Right lobe of liver (tissue), 6 donors: ENCODE measurements around the gene SEMA4A. TPM values are rescaled to one million over a fixed set of nuclear protein-coding genes. Genes with fewer than 3 reads are reported as not detected.

Experiments used
- ATAC-seq, 4 donors: fragments of 200-7000 bp; cut with Tn5 transposase; one replicate each; pipeline ENCODE4 v1.9.1; 2020; ENCODE audit warnings: mild to moderate bottlenecking in 4 of 4, moderate library complexity in 4 of 4
- DNase-seq, 3 donors: peaks; one replicate each; pipeline ENCODE4 v3.0.0-alpha.2; 2020
- H3K27ac ChIP-seq, 3 donors: fragments of 200-600 bp; one replicate each; pipeline ENCODE4 v1.8.0; 2022
- H3K27me3 ChIP-seq, 2 donors: fragments of 200-600 bp; one replicate each; pipeline ENCODE4 v1.8.0; 2022
- H3K36me3 ChIP-seq, 4 donors: fragments of 200-600 bp; sonication (generic) in 1 of 4; one replicate each; pipeline versions ENCODE4 v1.5.1 to v1.8.0; 2017 to 2022; ENCODE audit warnings: control low read depth in 1 of 4
- H3K4me1 ChIP-seq, 4 donors: fragments of 200-600 bp; sonication (generic) in 1 of 4; one replicate each; pipeline versions ENCODE4 v1.5.1 to v1.8.0; 2017 to 2022; ENCODE audit warnings: control low read depth in 1 of 4
- H3K4me3 ChIP-seq, 3 donors: fragments of 200-600 bp; one replicate each; pipeline ENCODE4 v1.8.0; 2022
- H3K9me3 ChIP-seq, 4 donors: fragments of 200-600 bp; sonication (generic) in 1 of 4; one replicate each; pipeline versions ENCODE4 v1.5.1 to v1.8.0; 2017 to 2022; ENCODE audit warnings: control low read depth in 1 of 4
- POLR2A ChIP-seq: fragments of 450-650 bp; IDR thresholded peaks from one replicate; pipeline ENCODE4 v1.6.1; 2017; ENCODE audit warnings: antibody characterized with exemption, mild to moderate bottlenecking
- WGBS: methylation state at CpG from one replicate; pipeline ENCODE4 v1.1.6; 2018; ENCODE audit warnings: low coverage, low lambda C conversion rate; ENCODE audit not compliant: insufficient coverage; ENCODE audit errors: missing lambda C conversion rate; 5-methylcytosine and 5-hydroxymethylcytosine counted together
- intact Hi-C, 2 donors: fragments of 100-400 bp; cut with DNase I; formaldehyde crosslinking; loops; one replicate each; pipeline versions ENCODE4 v1.11.2 to v1.14.1; 2022
- total RNA-seq, 6 experiments: library from RNA; depleted of rRNA in 2 of 6; stranded (reverse); fragments of >200 nt in 2 of 6; fragmentation: NEBNext Ultra II Directional in 3 of 6; extraction: Animal tissue kit (Norgen Biotek cat#: 25700) in 3 of 6; gene quantifications; one replicate each; pipeline versions ENCODE4 v1.1.0 to v1.2.4, GENCODE V29; 2016 to 2023
- TF ChIP-seq, protein P1 (sequence below), 4 donors: fragments of 200-600 bp in 3 of 4; fragments of 450-650 bp in 1 of 4; IDR thresholded peaks; one replicate each; pipeline versions ENCODE4 v1.5.1 to v1.8.0; 2016 to 2022; ENCODE audit warnings: antibody characterized with exemption in 4 of 4, mild to moderate bottlenecking in 2 of 4
- donor health status: DM: no; HTN: yes; CAD: no.
- donor health status: DM: no; HTN: no; CAD: no.
- donor health status: DM: no; HTN: no; CAD: no.
- donor health status: DM: no; HTN: yes; CAD: no.
- donor health status: DM: no; HTN: yes; CAD: no.

The SEMA4A gene
- total RNA-seq, 6 experiments from 2014 or later = 0.62 to 2.6 (median 1.3) TPM

DNA sequence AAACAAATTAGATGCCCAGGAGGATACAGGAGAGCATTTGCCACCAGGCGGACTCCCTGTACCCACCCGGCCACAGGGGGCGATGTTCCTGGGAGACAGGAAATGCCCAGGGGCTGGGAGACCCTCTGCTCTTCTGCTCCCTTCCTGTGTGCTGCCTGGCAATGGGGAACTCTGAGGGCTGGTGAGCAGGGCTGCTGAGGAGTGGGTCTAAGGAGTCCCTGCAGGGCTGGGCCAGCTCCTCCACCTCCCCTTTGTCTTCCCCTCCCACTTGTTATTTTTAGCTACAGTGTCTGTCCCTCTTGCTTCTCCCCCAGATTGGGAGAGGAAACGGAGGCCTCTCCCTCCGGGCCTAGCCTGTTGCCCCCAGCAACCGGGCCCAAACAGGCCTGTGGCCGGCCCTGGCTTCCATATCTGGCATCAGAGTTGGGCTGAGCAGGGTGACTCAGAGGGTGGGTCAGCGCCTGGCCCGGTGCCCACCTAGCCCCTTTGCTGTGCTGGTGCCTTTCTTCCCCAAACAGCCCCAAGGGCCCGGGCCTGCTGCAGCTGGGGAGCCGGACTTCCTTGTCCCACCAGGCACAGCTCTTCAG, 27.2 kb upstream of the SEMA4A start:
- TF ChIP-seq, protein P1, sequence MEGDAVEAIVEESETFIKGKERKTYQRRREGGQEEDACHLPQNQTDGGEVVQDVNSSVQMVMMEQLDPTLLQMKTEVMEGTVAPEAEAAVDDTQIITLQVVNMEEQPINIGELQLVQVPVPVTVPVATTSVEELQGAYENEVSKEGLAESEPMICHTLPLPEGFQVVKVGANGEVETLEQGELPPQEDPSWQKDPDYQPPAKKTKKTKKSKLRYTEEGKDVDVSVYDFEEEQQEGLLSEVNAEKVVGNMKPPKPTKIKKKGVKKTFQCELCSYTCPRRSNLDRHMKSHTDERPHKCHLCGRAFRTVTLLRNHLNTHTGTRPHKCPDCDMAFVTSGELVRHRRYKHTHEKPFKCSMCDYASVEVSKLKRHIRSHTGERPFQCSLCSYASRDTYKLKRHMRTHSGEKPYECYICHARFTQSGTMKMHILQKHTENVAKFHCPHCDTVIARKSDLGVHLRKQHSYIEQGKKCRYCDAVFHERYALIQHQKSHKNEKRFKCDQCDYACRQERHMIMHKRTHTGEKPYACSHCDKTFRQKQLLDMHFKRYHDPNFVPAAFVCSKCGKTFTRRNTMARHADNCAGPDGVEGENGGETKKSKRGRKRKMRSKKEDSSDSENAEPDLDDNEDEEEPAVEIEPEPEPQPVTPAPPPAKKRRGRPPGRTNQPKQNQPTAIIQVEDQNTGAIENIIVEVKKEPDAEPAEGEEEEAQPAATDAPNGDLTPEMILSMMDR (IDR thresholded peaks at IDR 0.05) = peak in 3 of 4 donors; percentile 16 to 24 (median 17)
- no peak for TF ChIP-seq POLR2A
- 38% methylated on average over 9 of the region's 11 CpGs for WGBS
- H3K9me3 ChIP-seq = no peaks in the 10 kb centered on the region
- H3K36me3 ChIP-seq = peaks cover 0 to 8% (median 5%) of the 10 kb centered on the region in 4 donors
- no peak overlapping the region for H3K4me3 ChIP-seq
- peak in 2 of 3 donors; percentile 70 to 79 for DNase-seq
- peak overlapping the region; percentile 37 to 94 (median 44) for H3K27ac ChIP-seq
- intact Hi-C loops = loop anchor here in 1 of 2 donors (2.0 kb wide), 1 partner anchor 29 kb away; no protein-coding TSS in a partner anchor
- H3K27me3 ChIP-seq = no peaks in the 10 kb centered on the region
- peak in 3 of 4 donors; percentile 3 to 36 (median 6) for ATAC-seq
- H3K4me1 ChIP-seq = peaks cover 0 to 61% (median 33%) of the 10 kb centered on the region in 4 donors

DNA sequence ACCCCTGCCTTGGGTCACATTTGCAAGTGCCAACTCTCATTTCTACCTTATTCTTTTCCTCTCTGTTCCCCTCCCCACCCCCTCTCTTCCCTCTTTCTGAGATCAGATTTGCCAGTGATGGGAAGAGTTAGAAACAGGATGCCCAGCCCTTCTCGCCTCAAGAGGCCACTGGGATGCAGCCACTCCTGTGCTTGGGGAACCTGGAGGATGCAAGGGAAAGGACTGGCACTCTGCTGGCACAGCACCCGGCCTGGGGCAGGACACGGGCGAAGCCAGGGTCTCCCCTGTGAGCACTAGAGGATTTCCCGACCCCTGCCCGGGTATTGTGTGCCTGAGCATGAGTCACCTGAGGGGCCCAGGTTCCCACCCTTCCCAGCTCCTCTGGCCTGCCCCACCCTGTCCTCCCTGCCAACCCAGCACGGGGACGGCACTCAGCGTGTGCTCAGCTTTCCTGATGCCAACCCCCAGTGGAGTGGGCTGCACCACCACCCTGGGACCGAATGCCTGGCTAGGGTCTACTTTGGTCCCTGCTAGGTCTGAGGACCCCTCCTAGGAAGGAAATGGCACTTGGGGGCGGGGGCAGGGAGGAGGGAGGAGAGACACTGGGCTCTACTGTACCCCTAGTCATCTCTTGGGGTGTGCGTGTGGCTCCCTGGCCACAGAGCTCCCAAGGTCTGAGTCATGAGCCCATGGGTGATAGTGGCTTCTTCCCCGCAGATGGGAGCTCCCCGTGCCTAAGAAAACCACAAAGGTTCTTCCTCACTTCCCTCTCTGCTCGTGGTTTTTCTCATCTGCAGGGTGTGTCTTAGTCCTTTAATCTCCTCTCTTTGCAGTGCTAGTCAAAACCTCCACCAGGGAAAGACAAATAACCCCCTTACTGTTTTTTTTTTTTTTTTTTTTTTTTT, 26.5 kb upstream of the SEMA4A start:
- H3K27me3 ChIP-seq = no peaks in the 10 kb centered on the region
- ATAC-seq = no peak
- peak overlapping the region; percentile 37 to 94 (median 44) for H3K27ac ChIP-seq
- H3K9me3 ChIP-seq = no peaks in the 10 kb centered on the region
- intact Hi-C loops = loop anchor here in 1 of 2 donors (2.0 kb wide), 1 partner anchor 30 kb away; no protein-coding TSS in a partner anchor
- 25% methylated on average over 2 of the region's 15 CpGs for WGBS
- no peak overlapping the region for H3K4me3 ChIP-seq
- peaks cover 0 to 54% (median 29%) of the 10 kb centered on the region in 4 donors for H3K4me1 ChIP-seq
- DNase-seq = no peak
- H3K36me3 ChIP-seq = peaks cover 2 to 15% (median 9%) of the 10 kb centered on the region in 4 donors
- TF ChIP-seq POLR2A = no peak
- TF ChIP-seq, protein P1 (IDR thresholded peaks at IDR 0.05) = no peak

DNA sequence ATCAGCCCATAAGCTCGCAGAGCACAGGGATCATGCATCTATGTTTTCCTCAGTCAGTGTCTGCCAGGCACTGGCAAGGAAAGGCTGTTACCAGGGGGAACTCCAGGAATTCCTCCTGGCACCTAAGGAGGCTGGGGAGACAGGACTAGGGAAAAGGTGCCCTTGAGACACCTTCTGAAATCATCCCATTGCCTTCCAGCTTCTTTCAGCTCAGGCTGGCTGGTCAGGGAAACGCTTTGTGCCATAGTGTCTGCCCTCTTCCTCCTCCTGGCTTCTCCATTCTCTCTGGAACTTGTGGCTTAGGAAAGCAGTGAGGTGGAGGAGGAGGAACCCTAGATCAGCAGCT, 25.1 kb upstream of the SEMA4A start:
- TF ChIP-seq, protein P1 (IDR thresholded peaks at IDR 0.05) = no peak
- no peak for TF ChIP-seq POLR2A
- intact Hi-C loops = no loop called here
- no peaks in the 10 kb centered on the region for H3K27me3 ChIP-seq
- WGBS = 72% methylated on average over 2 of the region's 2 CpGs
- H3K27ac ChIP-seq = peak overlapping the region; percentile 58 to 72 (median 67)
- H3K36me3 ChIP-seq = peaks cover 3 to 24% (median 14%) of the 10 kb centered on the region in 4 donors
- DNase-seq (no peak), ATAC-seq (no peak)
- no peaks in the 10 kb centered on the region for H3K9me3 ChIP-seq
- H3K4me1 ChIP-seq = peaks cover 0 to 41% (median 24%) of the 10 kb centered on the region in 4 donors
- H3K4me3 ChIP-seq = no peak overlapping the region

DNA sequence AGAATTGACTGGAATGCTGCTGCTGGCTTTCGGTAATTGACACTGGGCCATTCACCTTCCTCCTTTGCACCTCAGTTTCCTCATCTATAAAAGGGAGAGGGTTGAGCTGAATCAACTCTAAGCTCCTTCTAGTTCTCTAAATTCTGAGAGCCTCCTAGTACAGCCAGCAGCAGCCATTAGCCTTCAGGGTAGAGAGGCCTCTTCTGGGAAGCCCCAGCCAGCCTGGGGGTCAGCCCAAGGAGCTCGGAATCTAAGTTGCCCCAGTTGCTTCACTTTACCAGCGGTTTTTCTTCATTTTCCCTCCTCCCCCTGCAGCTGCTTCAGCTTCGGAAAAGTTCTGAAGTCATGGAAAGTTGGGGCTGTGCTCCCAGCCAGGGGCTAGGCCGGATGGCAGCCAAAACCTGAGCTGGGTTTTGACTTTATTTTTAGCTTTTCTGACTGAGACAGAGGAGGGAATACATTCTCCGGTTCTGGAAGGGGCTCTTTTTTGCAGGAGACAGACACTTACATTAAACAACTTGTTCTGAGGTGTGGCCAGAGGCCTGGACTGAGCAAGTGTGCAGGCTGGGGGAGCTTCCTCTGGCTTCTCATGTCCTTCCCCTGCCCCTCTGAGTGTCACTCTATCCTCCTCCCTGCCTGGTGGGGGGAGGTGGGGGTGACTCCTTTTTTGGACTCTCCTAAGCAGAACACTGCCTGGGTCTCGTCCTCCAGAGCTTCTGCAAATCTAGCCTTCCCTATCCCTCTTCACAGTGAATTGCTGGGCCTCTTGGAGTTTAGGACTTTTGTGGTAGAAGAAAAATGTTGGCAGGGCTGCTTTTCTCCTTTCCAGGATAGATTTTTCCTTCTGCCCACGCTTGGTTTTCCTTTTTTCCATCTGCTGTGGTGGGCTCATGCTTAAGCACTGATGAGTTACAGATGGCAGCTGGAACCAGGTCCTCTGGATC, 24.5 kb upstream of the SEMA4A start:
- intact Hi-C loops = no loop called here
- no peak overlapping the region for H3K4me3 ChIP-seq

More for the DNA sequence above, 24.5 kb upstream of the SEMA4A start:
- DNase-seq (no peak), ATAC-seq (peak in 2 of 4 donors; percentile 3 to 7)
- whole genome bisulfite sequencing = 30% methylated on average over 5 of the region's 8 CpGs
- TF ChIP-seq POLR2A = no peak
- TF ChIP-seq, protein P1 (IDR thresholded peaks at IDR 0.05) = no peak
- H3K36me3 ChIP-seq = peaks cover 8 to 30% (median 19%) of the 10 kb centered on the region in 4 donors
- H3K27me3 ChIP-seq = no peaks in the 10 kb centered on the region
- peak overlapping the region; percentile 58 to 79 (median 72) for H3K27ac ChIP-seq
- no peaks in the 10 kb centered on the region for H3K9me3 ChIP-seq
- peaks cover 0 to 35% (median 20%) of the 10 kb centered on the region in 4 donors for H3K4me1 ChIP-seq
